ENCODE measurements around the gene PGBD5.

The PGBD5 gene

DNA sequence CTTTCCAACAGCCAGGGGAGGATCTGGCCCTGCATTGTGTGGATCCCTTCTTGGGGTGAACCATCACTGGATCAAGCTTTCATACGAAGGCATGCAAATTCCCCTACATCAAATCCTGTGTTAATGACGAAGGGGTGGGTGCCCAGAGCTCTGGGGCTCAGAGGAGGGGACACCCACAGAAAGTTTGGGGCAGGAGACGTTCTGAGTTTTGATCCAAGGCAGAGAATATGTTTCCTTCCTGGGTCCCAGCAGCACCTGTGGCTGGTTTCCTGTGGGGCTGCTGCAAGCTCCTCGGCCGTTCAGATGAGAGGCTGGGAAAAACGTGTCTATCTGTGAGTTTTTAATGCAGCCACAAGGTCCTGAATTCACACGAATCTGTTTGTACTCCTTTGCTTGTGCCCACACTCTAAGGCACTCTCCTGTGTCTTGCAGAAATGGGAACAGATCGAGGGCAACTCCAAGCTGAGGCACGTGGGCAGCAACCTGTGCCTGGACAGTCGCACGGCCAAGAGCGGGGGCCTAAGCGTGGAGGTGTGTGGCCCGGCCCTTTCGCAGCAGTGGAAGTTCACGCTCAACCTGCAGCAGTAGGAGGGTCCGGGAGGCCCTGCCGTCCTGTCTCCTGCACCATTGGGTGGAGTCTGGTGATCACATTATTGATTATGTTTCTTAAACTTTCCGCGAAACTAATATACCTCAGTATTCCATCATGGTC lies 147.1 kb downstream of the PGBD5 start:
- no peak for DNase-seq (ENCODE audit: low read depth)

DNA sequence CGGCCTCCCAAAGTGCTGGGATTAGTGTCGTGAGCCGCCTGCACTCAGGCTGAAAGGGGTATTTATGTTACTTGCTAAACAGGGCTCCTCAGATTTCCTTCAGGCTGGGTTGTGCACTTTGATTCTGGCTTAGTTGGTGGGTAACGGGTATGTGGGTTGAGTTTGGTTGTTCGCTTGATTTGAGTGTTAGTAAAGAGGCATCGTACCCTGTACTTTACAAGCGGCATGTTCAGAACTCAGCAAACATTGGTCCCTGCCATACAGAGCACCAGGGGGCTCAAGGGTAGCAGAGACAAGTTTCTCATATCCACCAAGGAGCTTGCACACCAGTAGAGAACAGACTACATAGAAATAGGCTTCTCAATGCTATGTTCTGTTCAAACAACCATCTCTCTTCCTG lies 147.8 kb downstream of the PGBD5 start:
- DNase-seq (ENCODE audit: low read depth) = no peak

DNA sequence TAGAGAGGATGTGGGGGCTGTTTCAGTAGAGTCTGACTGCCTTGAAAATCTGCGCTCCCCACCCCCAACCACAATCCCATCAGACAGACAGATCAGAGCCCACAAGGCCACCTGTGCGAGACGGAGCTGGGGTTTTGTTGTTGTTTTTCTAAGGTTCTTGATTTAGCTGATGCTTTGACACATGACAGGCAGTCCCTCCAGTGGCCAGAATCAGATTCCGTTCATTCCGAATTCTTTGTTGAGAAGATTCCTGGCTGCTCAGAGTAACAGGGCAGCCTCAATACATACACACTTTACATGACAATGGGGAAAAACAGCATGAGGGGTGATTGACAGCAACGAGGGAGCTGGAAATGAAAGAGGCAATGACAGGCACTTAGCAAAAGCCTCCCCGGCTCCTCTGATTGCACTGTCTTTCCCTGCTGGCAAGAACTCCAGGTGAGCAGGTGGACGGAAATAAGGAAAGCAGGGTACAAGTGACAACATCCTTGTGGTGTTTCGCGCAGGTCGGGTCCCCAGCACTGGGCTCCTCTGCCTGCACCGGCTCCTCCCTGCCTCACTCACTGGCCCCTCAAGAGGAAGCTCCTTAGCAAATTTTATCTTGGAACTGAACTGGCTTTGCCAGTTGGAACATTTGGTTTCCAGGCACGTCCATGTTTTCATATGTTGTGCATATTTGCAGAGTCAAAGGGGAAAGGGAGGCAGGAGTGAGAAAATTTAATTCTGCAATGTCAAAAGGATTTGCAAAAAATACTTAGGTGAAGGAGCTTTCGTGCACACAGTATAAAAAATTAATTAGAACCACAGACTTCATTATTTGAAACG lies 148.7 kb downstream of the PGBD5 start:
- no peak for DNase-seq (ENCODE audit: low read depth)

DNA sequence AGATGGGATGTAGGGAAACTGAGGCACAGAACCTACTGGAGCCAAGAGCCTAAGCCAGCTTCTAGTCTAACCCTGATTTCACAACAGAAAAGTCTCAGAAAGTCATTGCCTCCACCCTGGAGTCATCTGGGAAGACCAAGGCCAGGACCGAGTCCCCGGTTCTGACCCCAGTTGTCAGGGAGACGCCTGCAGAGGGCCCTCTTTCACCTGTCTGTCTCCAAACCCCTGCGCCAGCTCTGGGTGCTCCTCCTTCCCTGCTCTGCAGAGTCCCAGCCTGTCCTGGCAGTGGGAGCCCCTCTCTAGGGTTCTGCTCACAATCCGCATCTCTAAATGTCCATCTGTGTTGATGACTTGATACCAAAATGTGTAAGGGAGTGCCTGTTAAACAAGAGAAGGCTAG lies 149.7 kb downstream of the PGBD5 start:
- DNase-seq (ENCODE audit: low read depth) = no peak

DNA sequence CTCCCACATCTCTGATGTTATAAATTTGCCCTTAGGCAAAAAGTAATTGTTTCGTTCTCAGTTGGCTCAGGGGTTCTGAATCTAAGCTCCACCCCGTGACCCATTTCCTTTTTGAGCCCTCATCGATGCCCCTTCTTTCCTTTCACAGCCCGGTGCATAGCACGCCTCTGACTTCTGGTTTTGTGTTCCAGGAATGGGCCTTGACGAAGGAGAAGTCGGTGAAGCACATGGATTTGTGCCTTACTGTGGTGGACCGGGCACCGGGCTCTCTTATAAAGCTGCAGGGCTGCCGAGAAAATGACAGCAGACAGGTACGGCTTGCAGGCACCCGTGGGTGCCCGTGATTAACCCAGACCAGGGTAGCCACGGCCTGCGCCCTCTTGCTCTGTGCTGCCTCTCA lies 151.9 kb downstream of the PGBD5 start:
- DNase-seq (ENCODE audit: low read depth) = no peak

DNA sequence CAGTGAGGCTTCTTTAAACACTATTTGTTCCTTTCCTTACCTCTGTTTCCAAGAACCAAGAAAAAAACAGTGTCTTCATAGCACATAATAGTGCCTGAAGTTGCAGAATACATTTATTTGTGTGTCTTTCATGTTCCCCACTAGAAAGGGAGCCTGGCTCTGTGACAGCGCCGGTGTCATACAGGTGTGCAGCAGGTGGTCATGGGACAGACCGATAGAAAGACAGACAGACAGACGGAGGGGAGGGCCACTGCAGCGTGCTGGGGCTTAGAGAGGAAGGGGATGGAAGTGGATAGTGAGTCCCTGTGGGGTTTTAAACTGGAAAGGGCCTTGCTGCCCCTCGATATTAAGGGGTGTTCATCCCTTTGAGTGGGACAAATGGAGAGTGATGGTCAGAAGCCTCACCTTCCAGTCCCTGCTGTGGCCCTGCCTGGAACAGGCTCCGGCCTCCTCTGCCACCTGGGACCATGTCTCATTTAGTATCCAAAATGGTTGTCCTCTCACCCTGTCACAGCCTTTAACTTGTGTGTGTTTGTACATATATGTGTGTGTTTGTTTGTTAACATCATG lies 152.9 kb downstream of the PGBD5 start:
- DNase-seq (ENCODE audit: low read depth) = no peak

DNA sequence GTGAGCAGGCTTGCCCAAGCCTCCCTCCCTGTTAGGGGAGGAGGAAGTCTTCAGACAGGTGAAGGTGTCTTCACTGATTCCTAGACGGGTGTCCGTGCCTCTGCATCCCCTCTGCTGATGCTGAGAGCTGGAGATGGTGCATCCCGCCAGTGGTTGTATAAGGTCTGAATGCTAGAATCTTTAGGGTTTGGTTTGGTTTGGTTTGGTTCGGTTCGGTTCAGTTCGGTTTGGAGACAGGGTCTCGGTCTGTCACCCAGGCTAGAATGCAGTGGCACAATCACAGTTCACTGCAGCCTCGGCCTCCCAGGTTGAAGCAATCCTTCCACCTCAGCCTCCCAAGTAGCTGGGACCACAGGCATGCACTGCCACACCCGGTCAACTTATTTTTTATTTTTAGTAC lies 153.6 kb downstream of the PGBD5 start:
- no peak for DNase-seq (ENCODE audit: low read depth)

DNA sequence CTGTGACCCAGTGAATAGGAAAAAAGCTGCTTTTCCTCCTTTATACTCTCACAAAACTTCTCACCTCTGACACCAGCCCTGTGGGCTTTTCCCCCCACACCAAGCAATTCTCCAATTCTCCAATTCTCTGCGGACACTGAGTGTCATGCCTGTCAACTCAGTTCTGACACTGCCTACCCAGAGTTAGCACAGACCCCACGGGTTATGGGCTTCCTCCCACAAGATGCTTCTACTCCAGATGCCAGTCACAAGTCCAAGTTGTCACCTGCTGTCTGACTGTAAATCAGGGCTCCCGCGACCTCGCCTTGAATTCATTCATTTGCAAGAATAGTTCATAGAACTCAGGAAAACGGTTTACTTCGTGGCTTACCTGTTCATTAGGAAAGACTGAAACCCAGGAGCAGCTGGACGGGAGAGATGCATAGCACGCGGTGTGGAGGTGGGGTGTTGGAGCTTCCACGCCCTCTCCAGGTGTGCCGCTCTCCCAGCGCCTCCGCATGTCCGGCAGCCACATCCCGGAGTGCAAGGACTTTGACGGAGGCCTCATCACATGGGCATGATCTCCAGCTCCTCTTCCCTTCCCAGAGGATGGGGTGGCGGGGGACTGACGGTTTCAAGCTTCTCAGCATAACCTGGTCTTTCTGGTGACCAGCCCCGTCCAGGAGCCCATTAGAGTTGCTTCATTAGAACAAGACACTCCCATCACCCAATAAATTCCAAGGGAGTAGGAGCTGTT lies 154.7 kb downstream of the PGBD5 start:
- DNase-seq (ENCODE audit: low read depth) = no peak

DNA sequence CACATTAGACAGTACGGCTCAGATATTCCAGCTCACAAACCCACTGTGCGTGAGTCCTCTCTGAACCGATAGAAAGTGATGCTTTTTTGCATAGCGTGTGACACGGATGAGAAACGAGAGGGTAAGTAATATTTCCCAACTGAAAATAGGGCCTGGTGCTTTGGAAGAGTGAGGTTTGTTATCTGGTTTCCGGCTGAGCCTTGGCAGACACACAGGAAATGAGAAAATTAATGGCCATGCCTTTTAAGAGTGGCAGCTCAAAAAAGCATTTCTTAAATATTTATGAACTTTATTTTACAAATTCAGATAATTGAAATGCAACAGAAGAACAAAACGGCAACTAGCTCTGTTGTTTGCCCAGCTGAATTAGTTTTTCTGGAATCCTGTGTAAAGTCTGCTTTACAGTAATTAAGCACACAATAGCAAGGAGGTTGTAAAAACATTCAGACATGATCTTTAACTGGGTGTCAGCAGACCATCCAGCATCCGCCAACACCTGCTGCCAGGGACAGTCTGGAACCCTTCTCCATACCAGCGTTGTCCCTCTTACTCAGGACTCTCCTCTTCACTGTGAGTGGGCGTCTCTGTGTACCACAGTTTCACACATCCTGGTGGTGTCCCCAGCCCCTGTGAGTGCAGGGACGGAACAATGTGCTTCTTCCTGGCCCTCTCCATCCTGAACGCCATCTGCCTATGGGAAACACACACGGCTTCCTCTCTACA lies 155.4 kb downstream of the PGBD5 start:
- no peak for DNase-seq (ENCODE audit: low read depth)

DNA sequence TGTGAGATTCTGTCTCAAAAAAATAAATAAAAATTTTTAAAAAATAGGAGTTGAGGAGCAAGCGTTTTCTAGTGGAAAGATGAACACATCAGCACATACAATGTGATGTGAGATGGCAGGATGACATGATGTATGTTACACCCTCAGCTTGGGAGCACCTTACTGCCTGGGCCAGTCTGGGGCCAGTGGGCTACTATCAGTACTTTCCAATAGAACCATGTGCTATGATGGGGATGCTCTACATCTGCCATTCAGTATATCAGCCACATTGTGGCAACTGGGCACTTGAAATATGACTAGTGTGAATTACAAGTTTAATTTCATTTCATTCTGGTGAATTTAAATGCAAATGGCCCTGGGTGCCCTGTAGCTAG lies 156.0 kb downstream of the PGBD5 start:
- DNase-seq (ENCODE audit: low read depth) = no peak

DNA sequence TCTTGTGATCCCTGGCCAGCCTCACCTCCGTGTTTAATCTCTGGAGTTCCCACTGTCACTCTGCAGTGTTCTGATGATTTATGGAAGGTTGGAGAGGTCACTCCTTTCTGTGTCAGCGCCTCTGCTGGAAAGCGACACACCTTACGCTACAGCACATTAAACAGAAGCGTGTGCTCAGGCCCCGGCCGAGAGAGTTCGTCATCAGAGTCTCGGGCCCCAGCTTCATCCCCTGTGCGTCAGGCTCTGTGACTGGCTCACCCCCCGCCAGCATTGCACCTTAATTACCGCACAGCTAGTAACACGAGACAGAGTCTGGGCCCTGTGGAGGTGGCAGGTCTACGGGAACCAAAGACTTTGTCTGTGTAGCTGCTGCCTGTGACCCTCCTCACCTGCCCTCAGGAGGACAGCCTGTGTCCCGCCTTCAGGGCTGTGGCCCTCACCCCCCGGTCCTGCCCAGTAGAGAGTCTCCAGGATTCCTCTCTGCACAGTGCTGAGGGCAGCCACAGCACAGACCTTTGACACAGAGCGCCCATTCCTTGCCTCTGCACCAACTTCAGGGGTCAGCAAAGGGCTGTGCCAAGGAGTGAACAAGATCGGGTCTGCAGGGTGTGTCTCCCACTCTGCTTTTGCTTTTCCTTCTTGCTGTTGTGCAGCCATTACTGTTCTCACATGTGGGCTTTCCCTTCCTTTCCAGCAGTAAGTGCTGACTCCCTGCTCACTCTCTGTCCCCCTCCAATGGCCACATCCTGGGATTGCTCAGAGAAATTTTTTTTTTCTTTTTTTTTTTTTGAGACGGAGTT lies 157.6 kb downstream of the PGBD5 start:
- no peak for DNase-seq (ENCODE audit: low read depth)

DNA sequence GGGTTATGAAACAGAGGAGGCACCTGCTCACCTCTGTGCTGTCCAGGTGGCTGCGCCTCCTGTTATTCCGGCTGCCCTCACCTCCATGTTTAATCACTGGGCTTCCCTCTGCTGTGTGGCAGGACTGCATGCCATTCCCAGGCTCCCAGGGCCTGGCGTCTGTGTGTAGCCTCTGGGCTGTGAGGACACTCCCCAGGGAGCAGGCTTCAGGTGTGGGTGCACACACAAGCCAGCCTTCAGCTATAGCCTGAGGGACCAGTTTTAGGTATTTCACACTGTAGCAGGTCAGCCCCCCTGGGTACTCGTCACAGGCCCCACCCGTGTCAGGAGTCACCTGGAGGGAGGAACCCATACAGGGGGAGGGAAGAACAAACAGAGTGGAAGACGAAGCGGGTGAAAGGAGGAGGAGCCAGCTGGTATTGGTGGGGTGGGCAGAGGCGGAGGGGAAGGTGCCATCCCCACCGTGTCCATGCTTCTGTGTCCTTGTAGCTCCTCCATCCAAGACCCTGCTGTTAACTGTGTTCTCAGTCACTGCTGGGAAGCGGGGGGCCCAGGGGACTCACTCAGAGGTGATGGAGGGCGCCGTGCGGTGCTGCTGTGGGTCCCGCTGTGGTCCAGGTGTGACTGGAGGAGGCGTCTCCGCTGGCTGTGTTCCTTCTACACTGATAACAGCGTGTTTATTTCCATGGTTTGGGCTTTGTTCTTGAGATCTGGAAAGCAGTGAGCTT lies 158.6 kb downstream of the PGBD5 start:
- DNase-seq (ENCODE audit: low read depth) = no peak

DNA sequence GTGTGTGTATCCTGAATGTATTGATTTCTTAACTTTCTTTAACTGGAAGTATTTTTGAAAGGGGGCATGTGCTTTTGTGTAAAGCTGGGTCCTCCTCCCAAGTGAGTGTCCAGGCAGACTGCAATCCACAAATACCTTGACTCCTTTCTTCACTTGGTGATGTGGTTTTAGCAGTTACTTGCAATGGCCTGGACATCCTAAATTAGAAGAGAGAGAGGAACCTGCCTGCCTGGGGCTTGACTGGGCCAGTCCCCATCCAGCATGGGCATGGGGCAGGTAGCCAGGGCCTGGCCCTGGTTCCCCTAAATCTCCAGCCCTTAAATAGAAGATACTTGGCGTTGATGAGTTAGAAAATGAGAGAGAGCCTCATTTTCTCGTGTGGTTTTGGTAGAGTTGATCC lies 159.7 kb downstream of the PGBD5 start:
- no peak for DNase-seq (ENCODE audit: low read depth)

DNA sequence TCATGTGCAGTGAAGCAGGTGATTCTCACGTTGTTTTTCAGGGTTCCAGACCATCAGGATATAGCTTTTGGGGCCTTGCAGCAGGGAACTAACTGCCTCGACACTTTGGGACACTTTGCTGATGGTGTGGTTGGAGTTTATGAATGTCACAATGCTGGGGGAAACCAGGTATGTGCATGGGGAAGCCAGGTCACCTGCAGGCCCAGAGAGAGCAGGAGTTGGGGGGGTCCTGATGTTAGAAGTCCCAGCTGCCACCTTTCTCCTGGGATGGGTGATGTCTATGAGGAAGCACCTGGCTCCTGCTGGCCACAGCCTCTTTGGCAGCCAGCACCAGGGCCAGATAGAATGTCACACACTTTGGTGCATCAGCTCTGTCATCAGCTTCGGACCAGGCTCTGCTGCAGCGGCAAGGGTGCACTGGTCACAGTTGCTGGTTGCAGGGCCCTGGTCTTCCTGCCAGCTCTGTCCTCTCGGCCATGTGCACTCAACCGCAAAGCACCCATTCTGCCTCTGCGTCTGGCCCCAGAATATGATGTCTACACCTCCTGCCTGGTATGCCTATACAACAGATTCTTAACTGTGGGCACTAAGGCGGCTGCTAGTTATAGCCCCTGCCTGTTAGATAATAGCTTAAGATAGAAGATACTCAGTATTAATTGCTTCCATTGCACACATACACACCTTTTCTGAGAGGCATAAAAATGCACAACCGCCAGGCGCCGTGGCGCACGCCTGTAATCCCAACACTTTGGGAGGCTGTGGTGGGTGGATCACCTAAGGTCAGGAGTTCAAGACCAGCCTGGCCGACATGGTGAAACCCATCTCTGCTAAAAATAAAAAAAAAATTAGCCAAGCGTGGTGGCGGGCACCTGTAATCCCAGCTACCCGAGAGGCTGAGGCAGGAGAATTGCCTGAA lies 160.7 kb downstream of the PGBD5 start:
- DNase-seq (ENCODE audit: low read depth) = no peak

All from stimulated activated CD8-positive, alpha-beta memory T cell treated with anti-CD3 and anti-CD28 coated beads, Interleukin-7, amount 100 ng/mL, for 24 hours (primary cell).